Measurements from ENCODE around the gene SPANXN4. TPM values are rescaled to one million over a fixed set of nuclear protein-coding genes. Genes with fewer than 3 reads are reported as not detected.

Gene SPANXN4, protein sequence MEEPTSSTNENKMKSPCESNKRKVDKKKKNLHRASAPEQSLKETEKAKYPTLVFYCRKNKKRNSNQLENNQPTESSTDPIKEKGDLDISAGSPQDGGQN
- not detected in 2 replicates for total RNA-seq
- long read RNA-seq: 0 reads

DNA sequence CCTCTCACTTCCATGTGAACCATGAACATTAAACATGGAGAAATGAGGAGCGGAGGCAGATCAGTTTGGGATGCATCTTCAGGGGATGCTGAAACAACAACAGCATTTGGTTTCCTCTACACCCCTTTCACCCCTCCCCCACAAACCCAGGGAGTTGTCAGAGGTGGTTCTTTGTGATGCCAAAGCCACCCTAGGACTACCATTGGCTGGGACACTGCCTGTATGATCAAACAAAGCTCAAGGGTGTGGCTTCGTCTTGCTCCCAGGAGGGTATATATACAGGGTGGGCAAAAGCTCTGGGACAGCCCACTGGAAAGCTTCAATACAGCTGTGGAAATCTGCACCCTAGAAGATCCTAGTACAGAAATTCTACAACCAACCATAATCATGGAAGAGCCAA, at the start of gene SPANXN4:
Gene SPANXN4 (plus strand): TSS at position 301 of the 400 bp plus-strand sequence. CDS start 87 bp downstream, at position 388.
- H3K4me1 Mint-ChIP-seq: no peaks in the 10 kb centered on the region
- no peaks in the 10 kb centered on the region for H3K27me3 Mint-ChIP-seq (ENCODE audit: low read depth)
- TF ChIP-seq, protein P1, sequence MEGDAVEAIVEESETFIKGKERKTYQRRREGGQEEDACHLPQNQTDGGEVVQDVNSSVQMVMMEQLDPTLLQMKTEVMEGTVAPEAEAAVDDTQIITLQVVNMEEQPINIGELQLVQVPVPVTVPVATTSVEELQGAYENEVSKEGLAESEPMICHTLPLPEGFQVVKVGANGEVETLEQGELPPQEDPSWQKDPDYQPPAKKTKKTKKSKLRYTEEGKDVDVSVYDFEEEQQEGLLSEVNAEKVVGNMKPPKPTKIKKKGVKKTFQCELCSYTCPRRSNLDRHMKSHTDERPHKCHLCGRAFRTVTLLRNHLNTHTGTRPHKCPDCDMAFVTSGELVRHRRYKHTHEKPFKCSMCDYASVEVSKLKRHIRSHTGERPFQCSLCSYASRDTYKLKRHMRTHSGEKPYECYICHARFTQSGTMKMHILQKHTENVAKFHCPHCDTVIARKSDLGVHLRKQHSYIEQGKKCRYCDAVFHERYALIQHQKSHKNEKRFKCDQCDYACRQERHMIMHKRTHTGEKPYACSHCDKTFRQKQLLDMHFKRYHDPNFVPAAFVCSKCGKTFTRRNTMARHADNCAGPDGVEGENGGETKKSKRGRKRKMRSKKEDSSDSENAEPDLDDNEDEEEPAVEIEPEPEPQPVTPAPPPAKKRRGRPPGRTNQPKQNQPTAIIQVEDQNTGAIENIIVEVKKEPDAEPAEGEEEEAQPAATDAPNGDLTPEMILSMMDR (conservative IDR thresholded peaks at IDR 0.05): no peak
- peaks cover 8% of the 10 kb centered on the region for H3K9me3 Mint-ChIP-seq
- no peak within 1 kb of the TSS for H3K27ac Mint-ChIP-seq (ENCODE audit: unreplicated experiment)
- H3K4me3 Mint-ChIP-seq: no peak within 1 kb of the TSS
- no peaks in the 10 kb centered on the region for H3K36me3 Mint-ChIP-seq (ENCODE audit: low read depth)
- DNase-seq (ENCODE audit: low read depth, low spot score): no peak

DNA sequence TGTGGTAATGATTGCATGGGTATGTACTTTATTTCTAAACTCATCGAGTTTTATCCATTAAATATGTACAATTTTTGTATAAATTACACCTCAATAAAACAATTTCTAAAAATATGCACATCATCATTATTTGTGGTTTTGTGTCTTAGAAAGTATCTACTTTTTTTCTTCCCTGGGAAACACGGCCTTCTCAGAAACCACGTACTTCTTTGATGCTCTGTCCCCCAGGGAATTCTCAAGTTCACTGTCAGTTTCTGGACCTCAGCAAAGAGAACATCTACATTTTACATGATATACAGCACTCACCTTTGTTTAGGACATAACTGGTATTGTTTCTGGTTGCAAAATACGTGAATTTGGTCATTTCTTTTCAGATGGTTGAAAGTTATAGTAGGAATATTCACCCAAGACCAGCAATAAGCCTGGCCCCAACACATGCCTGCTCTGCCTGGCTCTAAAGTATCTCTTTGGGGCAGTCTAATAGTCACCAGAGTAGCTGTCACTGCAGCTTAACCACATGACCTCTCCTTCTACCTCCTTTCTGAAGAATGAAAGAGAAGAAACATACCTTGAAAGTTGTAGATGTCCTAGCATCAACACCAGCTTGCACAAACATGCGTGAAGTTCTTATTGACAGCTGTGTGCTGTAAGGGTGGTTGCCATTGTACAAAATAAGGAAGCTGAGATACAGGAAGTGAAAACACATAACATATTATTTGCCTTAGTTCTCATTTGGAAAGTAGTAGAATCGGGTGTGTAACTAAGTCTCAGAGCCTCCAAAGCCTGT, 48.4 kb upstream of the SPANXN4 start:
- Mint-ChIP-seq H3K4me3 (no peak overlapping the region), H3K9me3 (peaks cover 7% of the 10 kb centered on the region)

DNA sequence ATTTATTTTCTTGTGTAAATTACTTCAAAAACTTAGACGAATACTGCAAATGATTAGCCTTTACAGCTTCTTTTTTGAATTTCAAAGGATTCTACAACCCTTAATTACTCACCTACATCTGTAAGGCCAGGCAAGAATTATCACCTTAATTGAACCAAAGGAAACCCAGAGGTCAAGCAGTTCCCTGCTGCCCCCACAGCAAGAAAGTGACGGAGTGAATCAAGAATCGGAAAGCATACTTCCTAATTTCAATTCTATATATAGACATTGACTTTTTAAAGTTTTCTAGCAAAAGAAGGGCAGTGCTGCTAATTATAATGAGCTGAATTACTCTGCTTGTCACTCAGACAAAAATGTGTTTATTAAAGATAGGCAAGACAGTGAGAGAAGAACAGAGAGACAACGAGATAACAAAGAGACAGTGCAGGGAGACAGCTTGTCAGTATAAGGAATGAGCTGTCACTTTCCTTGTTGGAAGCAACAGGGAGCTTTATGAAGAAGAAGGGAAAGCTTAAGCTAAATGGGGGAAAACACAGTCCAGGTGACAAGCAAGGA, 47.5 kb upstream of the SPANXN4 start:
- DNase-seq (ENCODE audit: low read depth, low spot score): no peak
- no peak overlapping the region for H3K4me3 Mint-ChIP-seq
- H3K27ac Mint-ChIP-seq (ENCODE audit: unreplicated experiment): no peak overlapping the region
- H3K36me3 Mint-ChIP-seq (ENCODE audit: low read depth): peaks cover 2% of the 10 kb centered on the region
- H3K4me1 Mint-ChIP-seq: no peaks in the 10 kb centered on the region
- TF ChIP-seq, protein P1 (conservative IDR thresholded peaks at IDR 0.05): no peak
- H3K9me3 Mint-ChIP-seq: peaks cover 6% of the 10 kb centered on the region
- H3K27me3 Mint-ChIP-seq (ENCODE audit: low read depth): no peaks in the 10 kb centered on the region

More for the DNA sequence above, 48.4 kb upstream of the SPANXN4 start:
- Mint-ChIP-seq H3K27ac (ENCODE audit: unreplicated experiment) (no peak overlapping the region), H3K36me3 (ENCODE audit: low read depth) (peaks cover 2% of the 10 kb centered on the region), H3K4me1 (no peaks in the 10 kb centered on the region), H3K27me3 (ENCODE audit: low read depth) (no peaks in the 10 kb centered on the region)
- DNase-seq (ENCODE audit: low read depth, low spot score): no peak
- TF ChIP-seq, protein P1 (conservative IDR thresholded peaks at IDR 0.05): no peak

DNA sequence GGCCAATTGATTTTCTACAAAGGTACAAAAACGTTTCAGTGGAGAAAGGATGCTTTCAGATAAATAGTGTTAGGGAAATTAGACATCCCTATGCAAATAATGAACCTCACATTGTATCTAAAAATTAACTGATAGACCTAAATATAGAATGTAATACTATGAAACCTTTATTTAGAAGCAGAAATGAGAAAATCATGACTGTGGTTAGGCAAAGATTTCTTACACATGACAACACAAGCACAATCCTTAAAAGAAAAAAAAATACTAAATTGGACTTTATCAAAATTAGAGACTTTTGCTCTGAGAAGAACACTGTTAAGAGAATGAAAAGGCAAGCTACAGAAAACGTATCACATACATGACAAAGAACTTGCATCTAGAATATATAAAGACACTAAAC, 43.0 kb upstream of the SPANXN4 start:
- no peak for DNase-seq (ENCODE audit: low read depth, low spot score)
- no peaks in the 10 kb centered on the region for H3K27me3 Mint-ChIP-seq (ENCODE audit: low read depth)
- peaks cover 5% of the 10 kb centered on the region for H3K9me3 Mint-ChIP-seq
- no peaks in the 10 kb centered on the region for H3K4me1 Mint-ChIP-seq
- no peaks in the 10 kb centered on the region for H3K36me3 Mint-ChIP-seq (ENCODE audit: low read depth)
- no peak overlapping the region for H3K4me3 Mint-ChIP-seq
- H3K27ac Mint-ChIP-seq (ENCODE audit: unreplicated experiment): no peak overlapping the region
- TF ChIP-seq, protein P1 (conservative IDR thresholded peaks at IDR 0.05): no peak

DNA sequence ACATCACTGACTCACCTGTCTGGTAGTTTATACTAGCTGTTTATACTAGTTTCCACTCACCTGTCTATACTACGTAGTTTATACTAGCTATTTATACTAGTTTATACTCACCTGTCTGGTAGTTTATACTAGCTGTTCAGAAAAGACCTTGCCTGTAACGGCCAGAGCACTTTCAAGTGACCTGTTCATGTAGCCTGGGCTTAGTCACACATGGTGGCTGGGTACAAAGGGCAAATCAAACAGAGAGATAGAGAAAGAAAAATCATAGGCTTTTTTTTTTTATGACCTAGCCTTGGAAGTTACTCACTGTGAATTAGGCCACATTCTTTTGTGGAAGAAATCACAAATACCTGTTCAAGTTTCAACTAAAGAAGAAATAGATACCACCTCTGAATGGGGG, 30.7 kb upstream of the SPANXN4 start:
- Mint-ChIP-seq H3K27me3 (ENCODE audit: low read depth) (no peaks in the 10 kb centered on the region), H3K4me3 (no peak overlapping the region), H3K9me3 (peaks cover 16% of the 10 kb centered on the region), H3K36me3 (ENCODE audit: low read depth) (no peaks in the 10 kb centered on the region), H3K27ac (ENCODE audit: unreplicated experiment) (no peak overlapping the region), H3K4me1 (no peaks in the 10 kb centered on the region)
- TF ChIP-seq, protein P1 (conservative IDR thresholded peaks at IDR 0.05): no peak
- no peak for DNase-seq (ENCODE audit: low read depth, low spot score)
